ENCODE measurements around the gene KCNT2. TPM values are rescaled to one million over a fixed set of nuclear protein-coding genes. Genes with fewer than 3 reads are reported as not detected.

The KCNT2 gene
- total and polyA plus RNA-seq, 10 of the 15 experiments (the other 5 are each of a cell fraction or from before 2014, with no cell fraction given), result not detected

DNA sequence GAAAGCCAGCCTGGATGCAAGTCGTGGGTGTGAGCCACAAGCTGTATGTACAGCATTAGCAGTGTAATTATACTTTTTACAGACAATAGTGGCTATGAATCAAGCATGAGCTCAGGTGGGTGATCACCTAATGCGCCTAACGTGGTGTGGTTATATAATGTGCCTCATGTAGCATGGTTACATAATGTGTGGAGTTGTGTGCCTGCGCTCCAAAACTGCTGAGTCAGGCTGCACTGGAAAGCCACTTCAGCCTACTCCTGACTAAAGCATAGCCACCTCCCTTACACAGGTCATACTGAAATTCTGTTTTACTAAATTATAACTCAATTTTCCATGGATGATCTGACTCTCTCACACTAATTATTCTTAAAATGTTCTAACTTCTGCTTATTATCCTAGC, 69.8 kb downstream of the KCNT2 start:
- SMC1A ChIA-PET (ENCODE audit: uncharacterized antibody, unreplicated experiment), result no interaction called here
- no peaks in the 10 kb centered on the region for H3K79me2 ChIP-seq (ENCODE audit: control insufficient read depth, insufficient read depth, low read length)
- DNase-seq (ENCODE audit: low read depth, low spot score), result no peak
- no peak for ATAC-seq
- H3K9me3 ChIP-seq (replicated peaks; ENCODE audit: control insufficient read depth, insufficient read depth, low read length), result no peaks in the 10 kb centered on the region; the same call in 2 of the 3 replicates
- H4K20me1 ChIP-seq (ENCODE audit: control insufficient read depth, insufficient read depth), result no peaks in the 10 kb centered on the region
- no TSS peak for BruUV-seq (replicated peaks)
- in situ Hi-C loops (cut with MboI), result no loop called here
- RAD21 ChIA-PET (ENCODE audit: unreplicated experiment), result no interaction called here
- intact Hi-C loops (cut with micrococcal nuclease; ENCODE audit: unreplicated experiment), result no loop called here
- H3K27me3 ChIP-seq (replicated peaks in 1 of 2; ENCODE audit: control insufficient read depth in 2 of 2, insufficient read depth in 2 of 2, low read length in 1 of 2), result no peaks in the 10 kb centered on the region
- H2AFZ ChIP-seq (ENCODE audit: control insufficient read depth, low read depth, low read length), result no peak overlapping the region
- 32% methylated on average over 4 of the region's 4 CpGs for WGBS (ENCODE audit: insufficient coverage, insufficient replicate concordance, low lambda C conversion rate, missing lambda C conversion rate)
- FAIRE-seq, result no peak
- POLR2A ChIA-PET, result no interaction called here
- no peaks in the 10 kb centered on the region for H3K36me3 ChIP-seq (ENCODE audit: control insufficient read depth in 2 of 2, insufficient read depth in 2 of 2, low read length in 1 of 2)
- H3K4me2 ChIP-seq (ENCODE audit: control insufficient read depth, insufficient read depth), result no peak overlapping the region
- no peak overlapping the region for H3K27ac ChIP-seq (ENCODE audit: control insufficient read depth, insufficient read depth)
- no peak for TF ChIP-seq SREBF1 (IDR thresholded peaks at IDR 0.05; ENCODE audit: low read length)
- TF ChIP-seq REST (IDR thresholded peaks at IDR 0.05; ENCODE audit: low read depth, low read length), result no peak
- no peak for TF ChIP-seq CHD1 (IDR thresholded peaks at IDR 0.05; ENCODE audit: low read depth, low read length)
- no peak for TF ChIP-seq BRCA1 (IDR thresholded peaks at IDR 0.05; ENCODE audit: low read depth, low read length)
- TF ChIP-seq NBN (IDR thresholded peaks at IDR 0.05), result no peak
- TF ChIP-seq PAX8 (IDR thresholded peaks at IDR 0.05), result no peak
- TF ChIP-seq CBX3 (IDR thresholded peaks at IDR 0.05; ENCODE audit: borderline replicate concordance, low read depth), result no peak
- TF ChIP-seq HSF1 (IDR thresholded peaks at IDR 0.05; ENCODE audit: low read depth, low read length), result no peak
- TF ChIP-seq ZNF207 (IDR thresholded peaks at IDR 0.05; ENCODE audit: borderline replicate concordance), result no peak
- TF ChIP-seq BMI1 (IDR thresholded peaks at IDR 0.05; ENCODE audit: borderline replicate concordance), result no peak
- TF ChIP-seq BHLHE40 (IDR thresholded peaks at IDR 0.05; ENCODE audit: borderline replicate concordance in 1 of 2, low read depth in 2 of 2, low read length in 1 of 2), result no peak
- no peak for TF ChIP-seq PBX3 (IDR thresholded peaks at IDR 0.05; ENCODE audit: insufficient replicate concordance, low read depth, low read length)
- no peak for TF ChIP-seq SMAD5 (IDR thresholded peaks at IDR 0.05; ENCODE audit: low read depth)
- CTCF ChIA-PET, result no interaction called here
- no peak overlapping the region for H3K9ac ChIP-seq (ENCODE audit: control insufficient read depth, insufficient read depth, low read length)
- no peak overlapping the region for H3K4me3 ChIP-seq
- no peaks in the 10 kb centered on the region for H3K4me1 ChIP-seq (ENCODE audit: control insufficient read depth, insufficient read depth, low read length)

Data from GM12878 (cell line).